H1 (cell line): Measurements from ENCODE around the gene TMEM129. TPM values are rescaled to one million over a fixed set of nuclear protein-coding genes. Genes with fewer than 3 reads are reported as not detected.

Source experiments
- BCL11A ChIP-seq, 2 experiments: IDR thresholded peaks; one replicate each; pipeline ENCODE4 v1.6.1; 2011; ENCODE audit warnings: low read depth in 2 of 2, low read length in 2 of 2, mild to moderate bottlenecking in 2 of 2
- CHD7 ChIP-seq: fragments of 300-600 bp; sonication (generic); IDR thresholded peaks from 2 replicates; pipeline ENCODE4 v1.7.1; 2012; ENCODE audit warnings: low read length, moderate library complexity, mild to moderate bottlenecking, inconsistent platforms; ENCODE audit not compliant: insufficient replicate concordance
- CTBP2 ChIP-seq: IDR thresholded peaks from 2 replicates; pipeline ENCODE4 v1.7.0; 2011; ENCODE audit warnings: borderline replicate concordance, mild to moderate bottlenecking, moderate library complexity, mixed read lengths, low read length; ENCODE audit not compliant: insufficient read depth, insufficient read length
- polyA plus RNA-seq, 7 experiments: library from polyadenylated mRNA; depleted of rRNA in 3 of 7; stranded (reverse) in 5 of 7; unstranded in 2 of 7; fragments of >200 nt in 5 of 7; fragments of 200-250 nt in 2 of 7; gene quantifications; 1 replicate in 5 of 7; 2 replicates in 1 of 7; 4 replicates in 1 of 7; pipeline versions ENCODE4 v1.2.1 to v1.2.3, GENCODE V29; 2011 to 2013; ENCODE audit warnings: missing spikeins in 2 of 7, mixed read lengths in 2 of 7
- total RNA-seq: library from RNA; stranded (reverse); fragmentation: NEBNext Ultra II Directional; extraction: Animal tissue kit (Norgen Biotek cat#: 25700); gene quantifications from 2 replicates; pipeline ENCODE4 v1.2.1, GENCODE V29; 2021

Gene TMEM129
- total and polyA plus RNA-seq, 2 of the 8 experiments (the other 6 are each of a cell fraction or from before 2014, with no cell fraction given): 31.5 to 58.7 TPM

- TF ChIP-seq CHD7 (no peak), CTBP2 (no peak), BCL11A (IDR thresholded peaks at IDR 0.05; ENCODE audit: low read depth in 2 of 2, low read length in 2 of 2) (no peak)
Measured at GRCh38 chr4:1727117-1728031, 6.3 kb upstream of the TMEM129 start (continued).
